ENCODE results near the gene DENND10.
"Not testable (repeated sequence)": the region's sequence is repeated elsewhere in the genome, so short reads cannot be mapped to it uniquely, and the experiment has no call there.

DENND10 gene

DNA sequence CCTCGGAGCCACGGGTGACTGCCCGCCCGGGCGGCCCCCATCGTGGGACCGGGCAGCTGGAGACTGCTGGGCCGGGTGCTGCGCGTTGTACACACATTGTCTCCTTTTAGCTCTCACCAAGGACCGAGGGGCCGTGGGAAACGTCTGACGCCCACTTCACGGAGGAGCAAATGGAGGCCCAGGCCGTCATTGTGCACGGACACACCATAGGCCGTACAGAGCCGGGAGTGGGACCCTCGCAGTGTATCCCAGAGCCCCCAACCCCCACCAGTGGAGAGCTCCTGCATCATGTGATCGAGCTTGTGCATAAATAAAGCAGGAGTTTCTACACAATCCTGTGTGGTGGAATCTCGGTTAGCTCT lies 722 bp downstream of the DENND10 start:
- peak overlapping the region; percentile 96 for H3K4me2 ChIP-seq (ENCODE audit: low read depth, low read length)
- no peaks in the 10 kb centered on the region for H3K36me3 ChIP-seq (replicated peaks; ENCODE audit: insufficient read depth, low read length)
- TF ChIP-seq EZH2phosphoT487 (IDR thresholded peaks at IDR 0.05; ENCODE audit: low read length) (no peak), EZH2 (optimal IDR thresholded peaks at IDR 0.05; ENCODE audit: low read depth, low read length) (no peak)
- TF ChIP-seq, protein P1, sequence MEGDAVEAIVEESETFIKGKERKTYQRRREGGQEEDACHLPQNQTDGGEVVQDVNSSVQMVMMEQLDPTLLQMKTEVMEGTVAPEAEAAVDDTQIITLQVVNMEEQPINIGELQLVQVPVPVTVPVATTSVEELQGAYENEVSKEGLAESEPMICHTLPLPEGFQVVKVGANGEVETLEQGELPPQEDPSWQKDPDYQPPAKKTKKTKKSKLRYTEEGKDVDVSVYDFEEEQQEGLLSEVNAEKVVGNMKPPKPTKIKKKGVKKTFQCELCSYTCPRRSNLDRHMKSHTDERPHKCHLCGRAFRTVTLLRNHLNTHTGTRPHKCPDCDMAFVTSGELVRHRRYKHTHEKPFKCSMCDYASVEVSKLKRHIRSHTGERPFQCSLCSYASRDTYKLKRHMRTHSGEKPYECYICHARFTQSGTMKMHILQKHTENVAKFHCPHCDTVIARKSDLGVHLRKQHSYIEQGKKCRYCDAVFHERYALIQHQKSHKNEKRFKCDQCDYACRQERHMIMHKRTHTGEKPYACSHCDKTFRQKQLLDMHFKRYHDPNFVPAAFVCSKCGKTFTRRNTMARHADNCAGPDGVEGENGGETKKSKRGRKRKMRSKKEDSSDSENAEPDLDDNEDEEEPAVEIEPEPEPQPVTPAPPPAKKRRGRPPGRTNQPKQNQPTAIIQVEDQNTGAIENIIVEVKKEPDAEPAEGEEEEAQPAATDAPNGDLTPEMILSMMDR (IDR thresholded peaks at IDR 0.05; ENCODE audit: low read length), result no peak
- no peaks in the 10 kb centered on the region for H3K9me2 ChIP-seq (replicated peaks; ENCODE audit: insufficient read depth, low read length)
- H2AFZ ChIP-seq (ENCODE audit: low read length), result peak overlapping the region; percentile 41; the same call in 1 of the 2 replicates
- no peaks in the 10 kb centered on the region for H3K9me3 ChIP-seq (replicated peaks; ENCODE audit: insufficient read depth, low read length)
- H3K4me1 ChIP-seq (ENCODE audit: low read length), result 0 out of 2 replicates have a peak, but pooled peaks cover 6% of the 10 kb centered on the region
- H4K20me1 ChIP-seq (ENCODE audit: insufficient read depth, low read length), result no peaks in the 10 kb centered on the region
- peaks cover 3% of the 10 kb centered on the region for H3F3A ChIP-seq (ENCODE audit: insufficient read depth, low read length)
- H3K4me3 ChIP-seq (ENCODE audit: low read length), result peak overlapping the region; percentile 72
- peak overlapping the region; percentile 64; the same call in 1 of the 2 replicates for H3K9ac ChIP-seq (ENCODE audit: low read length)
- H3K27me3 ChIP-seq (replicated peaks; ENCODE audit: insufficient read depth, low read length), result no peaks in the 10 kb centered on the region
- DNase-seq, result no peak
- H3K79me2 ChIP-seq (ENCODE audit: low read length), result peaks cover 22% of the 10 kb centered on the region
- H3K27ac ChIP-seq (ENCODE audit: low read length), result no peak overlapping the region

DNA sequence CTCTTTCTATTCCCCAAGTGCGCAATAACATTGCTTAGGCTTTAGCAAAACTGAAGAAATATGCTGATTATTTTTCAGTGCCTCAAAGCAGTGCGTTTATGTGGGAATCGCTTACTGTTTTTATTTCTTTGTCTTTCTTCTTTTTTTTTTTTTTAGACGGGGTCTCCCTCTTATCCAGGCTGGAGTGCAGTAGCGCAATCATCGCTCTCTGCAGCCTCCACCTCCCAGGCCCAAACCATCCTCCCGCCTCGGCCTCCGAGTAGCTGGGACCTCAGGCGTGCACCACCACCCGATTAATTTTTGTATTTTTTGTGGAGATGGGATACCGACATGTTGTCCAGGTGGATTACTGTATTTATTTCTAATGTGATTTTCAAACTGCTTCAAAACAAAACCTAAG lies 1.2 kb downstream of the DENND10 start:
- no peaks in the 10 kb centered on the region for H3K9me2 ChIP-seq (replicated peaks; ENCODE audit: insufficient read depth, low read length)
- no peak overlapping the region for H2AFZ ChIP-seq (ENCODE audit: low read length)
- H3K9ac ChIP-seq (ENCODE audit: low read length), result peak overlapping the region; percentile 64; the same call in 1 of the 2 replicates
- no peak for TF ChIP-seq EZH2 (optimal IDR thresholded peaks at IDR 0.05; ENCODE audit: low read depth, low read length)
- TF ChIP-seq, protein P1 (IDR thresholded peaks at IDR 0.05; ENCODE audit: low read length), result no peak
- TF ChIP-seq EZH2phosphoT487 (IDR thresholded peaks at IDR 0.05; ENCODE audit: low read length), result no peak
- peaks cover 3% of the 10 kb centered on the region for H3F3A ChIP-seq (ENCODE audit: insufficient read depth, low read length)
- no peak overlapping the region for H3K27ac ChIP-seq (ENCODE audit: low read length)
- peak overlapping the region; percentile 72 for H3K4me3 ChIP-seq (ENCODE audit: low read length)
- peak overlapping the region; percentile 96 for H3K4me2 ChIP-seq (ENCODE audit: low read depth, low read length)
- H4K20me1 ChIP-seq (ENCODE audit: insufficient read depth, low read length), result no peaks in the 10 kb centered on the region
- peaks cover 22% of the 10 kb centered on the region for H3K79me2 ChIP-seq (ENCODE audit: low read length)
- no peaks in the 10 kb centered on the region for H3K27me3 ChIP-seq (replicated peaks; ENCODE audit: insufficient read depth, low read length)
- DNase-seq, result no peak
- no peaks in the 10 kb centered on the region for H3K36me3 ChIP-seq (replicated peaks; ENCODE audit: insufficient read depth, low read length)
- 0 out of 2 replicates have a peak, but pooled peaks cover 6% of the 10 kb centered on the region for H3K4me1 ChIP-seq (ENCODE audit: low read length)
- H3K9me3 ChIP-seq (replicated peaks; ENCODE audit: insufficient read depth, low read length), result no peaks in the 10 kb centered on the region

DNA sequence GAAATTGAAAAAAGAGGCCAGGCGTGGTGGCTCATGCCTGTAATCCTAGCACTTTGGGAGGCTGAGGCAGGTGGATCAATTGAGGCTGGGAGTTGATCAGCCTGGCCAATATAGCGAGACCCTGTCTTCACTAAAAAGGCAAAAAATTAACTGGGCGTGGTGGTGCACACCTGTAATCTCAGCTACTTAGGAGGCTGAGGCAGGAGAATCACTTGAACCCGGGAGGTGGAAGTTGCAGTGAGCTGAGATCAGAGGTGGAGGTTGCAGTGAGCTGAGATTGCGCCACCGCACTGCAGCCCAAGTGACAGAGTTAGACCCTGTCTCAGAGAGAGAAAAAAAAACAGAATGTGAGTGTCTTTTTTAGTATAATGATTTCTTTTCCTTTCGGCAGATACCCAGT lies 2.0 kb downstream of the DENND10 start:
- not testable (repeated sequence) for H3K9me3 ChIP-seq (replicated peaks; ENCODE audit: insufficient read depth, low read length); H3F3A ChIP-seq (ENCODE audit: insufficient read depth, low read length); H3K9ac ChIP-seq (ENCODE audit: low read length); H4K20me1 ChIP-seq (ENCODE audit: insufficient read depth, low read length); H3K4me2 ChIP-seq (ENCODE audit: low read depth, low read length); H2AFZ ChIP-seq (ENCODE audit: low read length); H3K27me3 ChIP-seq (replicated peaks; ENCODE audit: insufficient read depth, low read length); H3K27ac ChIP-seq (ENCODE audit: low read length); H3K36me3 ChIP-seq (replicated peaks; ENCODE audit: insufficient read depth, low read length); H3K4me1 ChIP-seq (ENCODE audit: low read length); H3K9me2 ChIP-seq (replicated peaks; ENCODE audit: insufficient read depth, low read length); H3K4me3 ChIP-seq (ENCODE audit: low read length); DNase-seq
- H3K79me2 ChIP-seq (ENCODE audit: low read length), result peaks cover 22% of the 10 kb centered on the region

DNA sequence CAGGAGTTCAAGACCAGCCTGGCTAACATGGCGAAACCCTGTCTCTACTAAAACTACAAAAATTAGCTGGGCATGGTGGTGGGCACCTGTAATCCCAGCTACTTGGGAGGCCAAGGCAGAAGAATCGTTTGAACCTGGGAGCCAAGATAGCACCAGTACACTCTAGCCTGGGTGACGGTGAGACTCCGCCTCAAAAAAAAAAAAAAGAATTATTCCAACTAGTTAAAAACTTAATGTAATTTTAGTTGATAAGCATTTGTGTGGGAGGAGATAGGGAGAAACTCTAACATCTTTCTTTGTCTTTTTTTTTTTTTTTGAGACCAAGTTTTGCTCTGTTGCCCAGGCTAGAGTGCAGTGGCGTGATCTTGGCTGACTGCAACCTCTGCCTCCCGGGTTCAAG lies 3.2 kb downstream of the DENND10 start:
- H3K4me3 ChIP-seq (ENCODE audit: low read length); H3K27me3 ChIP-seq (replicated peaks; ENCODE audit: insufficient read depth, low read length); H3K27ac ChIP-seq (ENCODE audit: low read length); H3F3A ChIP-seq (ENCODE audit: insufficient read depth, low read length); H4K20me1 ChIP-seq (ENCODE audit: insufficient read depth, low read length); H3K4me2 ChIP-seq (ENCODE audit: low read depth, low read length); H3K9me2 ChIP-seq (replicated peaks; ENCODE audit: insufficient read depth, low read length); H3K9ac ChIP-seq (ENCODE audit: low read length); H3K36me3 ChIP-seq (replicated peaks; ENCODE audit: insufficient read depth, low read length); H3K4me1 ChIP-seq (ENCODE audit: low read length); H3K9me3 ChIP-seq (replicated peaks; ENCODE audit: insufficient read depth, low read length); H2AFZ ChIP-seq (ENCODE audit: low read length); DNase-seq: not testable (repeated sequence)
- H3K79me2 ChIP-seq (ENCODE audit: low read length), result peaks cover 22% of the 10 kb centered on the region

DNA sequence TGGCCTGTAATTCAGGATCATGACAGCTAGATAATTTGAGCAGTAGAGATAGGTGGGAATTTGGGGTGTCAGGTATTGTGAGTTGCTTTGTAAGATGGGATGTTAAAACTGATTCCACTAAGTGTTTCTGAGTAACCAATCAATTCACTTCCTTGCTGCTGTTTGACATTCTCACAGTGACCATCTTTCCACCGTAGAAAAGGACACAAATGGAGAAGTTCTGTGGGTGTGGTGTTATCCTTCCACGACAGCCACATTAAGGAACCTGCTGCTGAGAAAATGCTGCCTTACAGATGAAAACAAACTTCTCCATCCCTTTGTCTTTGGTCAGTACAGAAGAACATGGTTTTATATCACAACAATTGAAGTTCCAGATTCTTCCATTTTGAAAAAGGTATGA lies 3.9 kb downstream of the DENND10 start:
- H2AFZ ChIP-seq (ENCODE audit: low read length); H3K27me3 ChIP-seq (replicated peaks; ENCODE audit: insufficient read depth, low read length); DNase-seq; H3K4me2 ChIP-seq (ENCODE audit: low read depth, low read length); H3F3A ChIP-seq (ENCODE audit: insufficient read depth, low read length); H3K27ac ChIP-seq (ENCODE audit: low read length); H3K9me3 ChIP-seq (replicated peaks; ENCODE audit: insufficient read depth, low read length); H3K4me3 ChIP-seq (ENCODE audit: low read length); H3K9ac ChIP-seq (ENCODE audit: low read length); H3K9me2 ChIP-seq (replicated peaks; ENCODE audit: insufficient read depth, low read length); H3K36me3 ChIP-seq (replicated peaks; ENCODE audit: insufficient read depth, low read length); H4K20me1 ChIP-seq (ENCODE audit: insufficient read depth, low read length); H3K4me1 ChIP-seq (ENCODE audit: low read length): not testable (repeated sequence)
- H3K79me2 ChIP-seq (ENCODE audit: low read length), result peaks cover 22% of the 10 kb centered on the region
